GM18498 (cell line): ENCODE data around the gene CCDC158.
"Not testable (repeated sequence)": the region's sequence is repeated elsewhere in the genome, so short reads cannot be mapped to it uniquely, and the experiment has no call there.

Experiments
- ATAC-seq: cut with Tn5 transposase; IDR thresholded peaks from one replicate; pipeline ENCODE4 v1.9.1; 2021; ENCODE audit warnings: mild to moderate bottlenecking, moderate library complexity; ENCODE audit not compliant: unreplicated experiment

CCDC158 gene

DNA sequence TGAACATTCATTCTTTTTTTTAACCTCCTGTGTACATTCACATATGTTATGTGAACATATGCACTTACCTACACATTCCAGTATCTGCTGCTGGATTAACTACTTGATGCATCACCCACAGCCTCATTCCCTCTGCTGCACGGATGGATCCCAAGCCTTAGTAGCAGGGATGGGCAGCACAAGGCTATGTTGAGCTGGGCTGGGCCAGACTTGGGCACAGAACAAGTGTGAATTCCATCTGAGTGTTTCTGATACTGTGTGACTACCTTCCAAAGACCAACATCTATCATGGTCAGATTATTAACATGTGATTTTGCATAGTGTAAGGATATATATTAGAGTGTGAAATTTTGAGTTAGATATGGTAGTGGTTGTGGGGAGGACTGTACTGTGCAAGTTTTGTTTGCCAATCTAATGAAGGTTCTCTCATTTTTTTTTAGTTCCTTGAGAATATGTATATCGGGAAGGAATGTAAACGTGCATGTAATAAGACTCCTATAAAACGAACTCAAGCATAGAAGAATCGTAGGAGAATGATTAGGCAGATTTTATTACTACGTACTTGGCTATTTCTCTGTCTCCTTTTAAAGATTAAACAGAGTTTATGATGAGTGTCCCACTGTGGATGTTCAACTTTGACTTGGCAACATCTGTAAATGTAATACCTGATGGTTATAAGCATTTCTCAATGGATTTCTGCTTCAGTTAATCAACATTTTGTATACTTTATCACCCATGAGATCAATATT is 137.8 kb downstream of the CCDC158 start:
- no peak for ATAC-seq

DNA sequence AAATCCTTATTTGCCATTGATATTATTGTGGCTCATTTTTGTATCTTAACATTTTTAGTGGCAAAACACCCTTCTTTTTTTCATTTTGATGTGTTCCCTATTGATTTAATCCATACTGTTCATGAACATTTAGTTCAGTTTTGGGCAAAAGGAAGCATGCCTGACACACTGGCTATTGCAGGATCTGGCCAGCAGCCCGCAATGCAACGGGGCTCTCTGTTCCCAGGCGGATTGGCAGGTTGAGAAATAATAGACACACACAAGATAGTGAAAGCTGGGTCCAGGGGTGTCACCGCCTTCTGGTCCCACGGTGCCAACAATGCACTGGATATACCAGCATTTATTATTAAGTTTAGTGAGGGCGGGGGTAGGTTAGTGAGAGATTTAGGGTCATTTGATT is 139.3 kb downstream of the CCDC158 start:
- not testable (repeated sequence) for ATAC-seq

DNA sequence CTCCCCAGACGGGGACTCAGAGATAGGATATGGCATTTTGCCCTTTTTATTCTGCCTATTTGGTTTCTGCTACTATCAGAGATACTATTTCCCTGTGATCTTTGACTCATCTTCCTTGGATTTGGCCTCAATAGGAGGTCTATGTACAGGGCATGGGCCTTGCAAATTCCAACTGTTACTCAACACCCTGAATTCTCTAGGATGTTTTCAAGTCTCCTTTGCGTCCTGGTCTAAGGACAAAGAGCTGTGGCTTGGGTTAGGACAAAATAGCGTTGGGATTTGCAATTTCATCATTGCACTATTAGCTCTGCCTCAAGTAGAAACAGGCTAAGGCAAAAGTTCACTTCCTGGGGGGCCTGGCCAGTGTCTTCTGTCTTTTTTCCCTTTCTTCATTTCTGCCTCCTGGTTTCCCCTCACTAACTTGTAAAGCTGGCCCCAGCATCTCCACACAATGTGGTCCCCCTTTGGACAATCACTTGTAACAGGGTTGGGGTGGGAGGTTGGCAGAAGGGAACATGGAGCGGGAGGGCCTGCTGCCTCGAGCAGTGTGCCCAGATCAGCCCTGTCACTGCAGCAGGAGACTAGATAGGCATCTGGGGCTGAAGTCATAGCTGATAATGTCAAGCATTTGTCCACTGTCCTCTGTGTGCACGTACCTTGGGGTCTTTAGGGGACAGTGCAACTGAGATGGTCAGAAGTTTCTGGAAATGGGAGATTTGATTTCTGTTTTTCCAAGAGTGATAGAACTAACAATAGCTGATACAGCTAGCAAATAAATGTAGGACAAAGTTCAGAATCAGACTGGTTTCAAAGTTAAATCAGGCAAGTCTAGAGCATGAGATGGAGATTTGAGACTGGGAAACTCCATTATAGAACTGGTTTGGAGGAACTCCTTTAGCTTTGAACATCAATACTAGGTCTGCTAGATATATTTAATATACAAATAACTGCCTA is 140.2 kb downstream of the CCDC158 start:
- no peak for ATAC-seq

DNA sequence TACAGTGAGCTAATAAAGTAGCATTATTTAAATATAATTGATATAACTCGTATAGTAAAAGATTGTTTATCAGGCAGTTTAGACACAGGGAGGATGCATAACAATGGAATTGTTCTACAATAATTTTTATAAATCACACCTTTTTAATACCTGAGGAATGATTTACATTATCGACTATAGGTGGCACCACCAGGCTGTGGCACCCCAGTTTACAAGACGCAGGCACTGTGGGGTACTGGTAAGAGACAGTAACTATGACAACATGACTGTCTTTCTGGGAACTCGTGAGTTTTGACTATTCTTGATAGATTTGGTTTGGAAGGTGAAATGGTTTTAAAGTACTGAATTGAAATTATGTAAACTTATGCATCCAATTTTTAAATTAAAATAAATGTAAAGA is 141.5 kb downstream of the CCDC158 start:
- no peak for ATAC-seq

DNA sequence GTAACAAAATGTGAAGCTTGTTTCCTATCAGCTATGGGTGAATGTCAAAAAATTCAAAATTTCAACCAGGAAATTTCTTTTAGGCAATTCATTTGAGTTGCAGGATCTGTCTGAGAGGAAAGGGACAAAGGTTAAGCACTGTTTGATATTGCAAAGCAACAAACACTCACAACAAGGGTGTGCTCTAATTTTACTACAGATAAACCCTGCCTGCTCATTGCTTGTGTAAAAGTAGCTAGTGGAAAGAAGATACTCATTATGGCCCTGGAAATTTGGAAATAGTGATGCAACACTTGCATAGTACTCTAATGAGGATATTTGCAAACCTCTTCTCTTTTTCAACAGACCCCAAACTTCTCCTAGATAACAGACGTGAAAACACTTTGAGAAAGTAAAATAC is 142.4 kb downstream of the CCDC158 start:
- ATAC-seq = no peak

DNA sequence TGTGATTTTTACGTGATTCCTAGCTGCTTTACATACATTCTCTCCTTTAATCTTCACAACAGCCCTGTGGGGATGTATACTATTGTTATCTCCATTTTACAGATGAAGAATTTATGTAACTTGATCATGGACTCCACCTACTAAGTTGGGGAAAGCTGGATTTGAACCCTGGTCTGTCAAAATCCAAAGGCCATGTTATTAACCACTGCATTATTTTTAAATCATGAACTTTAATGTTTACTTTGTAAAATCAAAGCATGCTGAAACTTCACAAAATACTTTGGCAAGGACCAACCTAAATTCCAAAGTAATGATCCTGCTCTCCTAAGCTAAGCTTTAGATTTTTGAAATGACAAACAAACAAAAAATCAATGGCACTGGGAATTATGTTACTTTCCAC is 143.3 kb downstream of the CCDC158 start:
- no peak for ATAC-seq

DNA sequence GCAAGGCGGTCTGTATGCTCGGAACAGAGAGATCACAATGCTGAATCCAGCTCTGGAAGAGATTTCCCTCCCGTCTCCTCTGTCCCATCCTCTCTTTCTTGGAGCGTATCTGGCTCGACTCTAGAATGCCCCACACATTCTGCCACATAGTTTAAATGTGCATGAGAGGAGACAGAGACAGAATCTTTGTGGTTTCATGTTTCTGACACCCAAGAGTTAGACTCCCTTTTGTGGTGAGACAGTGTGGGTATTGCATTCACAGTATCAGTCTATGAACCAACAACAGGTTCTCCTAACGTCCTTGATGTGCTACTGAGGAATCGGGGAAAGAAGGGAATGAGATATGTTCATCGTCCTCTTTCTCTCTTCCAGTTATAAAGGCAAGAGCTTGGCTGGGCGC is 144.1 kb downstream of the CCDC158 start:
- ATAC-seq = no peak

DNA sequence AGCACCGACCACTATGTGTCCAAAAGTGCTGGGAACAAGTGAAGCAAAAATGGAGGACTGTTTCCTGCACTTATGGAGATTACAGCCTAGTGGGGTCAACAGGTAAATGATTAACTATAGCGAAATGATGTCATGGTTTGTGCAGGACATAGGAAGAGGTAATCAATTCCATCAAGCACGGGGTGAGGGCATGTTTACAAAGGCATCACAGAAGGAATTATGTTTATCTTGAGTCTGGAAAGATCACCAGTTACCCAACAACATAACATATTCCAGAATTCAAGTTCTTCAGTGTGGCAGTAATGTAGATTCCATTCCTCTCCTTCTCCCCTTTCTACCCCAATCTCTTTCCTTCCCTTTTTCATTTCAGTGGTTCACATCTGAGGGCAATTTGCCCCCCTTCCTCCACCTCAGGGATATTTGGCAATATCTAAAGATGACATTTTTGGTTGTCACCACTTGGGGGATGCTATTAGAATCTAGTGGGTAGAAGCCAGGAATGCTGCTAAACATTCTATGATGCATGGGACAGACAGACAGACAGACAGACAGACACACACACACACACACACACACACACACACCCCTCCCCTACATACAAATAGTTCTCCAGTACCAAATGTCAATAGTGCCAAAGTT is 145.3 kb downstream of the CCDC158 start:
- ATAC-seq = no peak

DNA sequence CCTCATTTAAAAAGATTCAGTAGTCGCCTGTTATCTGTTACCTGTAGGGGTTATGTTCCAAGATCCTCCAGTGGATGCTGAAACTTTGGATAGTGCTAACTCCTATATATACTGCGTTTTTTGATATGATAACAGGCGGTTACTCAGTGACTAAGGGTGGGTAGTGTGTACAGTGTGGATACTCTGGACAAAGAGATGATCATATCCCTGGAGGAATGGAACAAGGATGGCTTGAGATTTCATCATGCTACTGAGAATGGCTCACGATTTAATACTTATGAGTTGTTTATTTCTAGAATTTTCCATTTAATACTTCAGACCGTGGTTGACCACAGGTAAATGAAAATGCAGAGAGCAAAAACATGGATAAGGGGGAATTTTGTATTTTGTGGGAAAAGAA is 147.9 kb downstream of the CCDC158 start:
- ATAC-seq = no peak

DNA sequence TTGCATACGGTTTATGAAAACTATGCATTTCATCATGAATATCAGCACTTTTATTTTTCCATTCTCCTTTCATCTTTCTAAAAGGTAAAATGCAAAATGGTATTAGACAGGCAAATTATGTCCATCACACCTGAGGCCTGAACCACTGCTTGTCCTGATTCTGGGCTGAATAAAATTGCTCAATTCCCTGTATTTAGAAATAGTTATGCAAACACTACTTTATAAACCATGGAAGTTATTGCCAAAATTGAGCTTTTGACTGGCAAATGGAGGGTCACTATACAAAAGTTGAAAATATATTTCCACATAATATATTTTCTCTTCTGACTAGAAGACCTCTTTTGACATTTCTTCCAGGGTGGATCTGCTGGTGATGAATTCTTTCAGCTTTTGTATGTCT is 148.4 kb downstream of the CCDC158 start:
- no peak for ATAC-seq

DNA sequence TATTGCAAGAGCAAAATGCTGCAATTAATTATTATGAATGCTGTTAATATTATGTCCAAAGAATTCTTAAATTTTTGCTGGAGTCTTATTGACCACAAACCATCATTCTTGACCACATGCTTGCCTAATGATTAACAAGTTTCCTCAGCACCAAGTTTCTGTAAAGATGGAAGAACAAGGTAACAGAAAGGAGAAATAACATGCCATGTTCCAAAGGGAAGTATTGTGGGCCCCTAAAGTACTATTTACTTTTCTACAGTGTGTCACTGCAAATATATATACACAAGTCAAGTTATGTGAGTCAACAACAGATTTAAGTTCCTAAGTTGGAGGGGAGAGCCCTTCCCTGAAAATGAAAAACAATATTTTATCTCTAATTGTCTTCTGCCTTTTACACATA is 148.9 kb downstream of the CCDC158 start:
- ATAC-seq = no peak

DNA sequence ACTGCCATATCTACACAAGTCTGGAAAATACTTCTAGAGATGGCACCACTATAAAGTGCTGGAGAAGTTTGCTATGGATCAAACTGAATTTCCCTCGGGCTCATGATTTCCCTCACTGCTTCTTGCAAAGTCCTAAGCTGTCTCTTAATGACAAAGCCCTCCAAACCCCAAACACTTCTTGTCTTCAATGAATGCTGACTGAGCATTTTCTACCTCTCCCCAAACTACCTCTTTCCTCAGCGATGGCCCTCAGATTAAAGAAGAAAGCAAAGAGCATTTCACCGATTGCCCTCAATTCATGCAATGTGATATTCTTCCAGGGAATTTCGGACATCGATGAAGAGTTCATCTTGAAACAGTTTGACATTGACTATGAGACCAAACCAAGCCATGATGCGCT is 149.7 kb downstream of the CCDC158 start:
- no peak for ATAC-seq

DNA sequence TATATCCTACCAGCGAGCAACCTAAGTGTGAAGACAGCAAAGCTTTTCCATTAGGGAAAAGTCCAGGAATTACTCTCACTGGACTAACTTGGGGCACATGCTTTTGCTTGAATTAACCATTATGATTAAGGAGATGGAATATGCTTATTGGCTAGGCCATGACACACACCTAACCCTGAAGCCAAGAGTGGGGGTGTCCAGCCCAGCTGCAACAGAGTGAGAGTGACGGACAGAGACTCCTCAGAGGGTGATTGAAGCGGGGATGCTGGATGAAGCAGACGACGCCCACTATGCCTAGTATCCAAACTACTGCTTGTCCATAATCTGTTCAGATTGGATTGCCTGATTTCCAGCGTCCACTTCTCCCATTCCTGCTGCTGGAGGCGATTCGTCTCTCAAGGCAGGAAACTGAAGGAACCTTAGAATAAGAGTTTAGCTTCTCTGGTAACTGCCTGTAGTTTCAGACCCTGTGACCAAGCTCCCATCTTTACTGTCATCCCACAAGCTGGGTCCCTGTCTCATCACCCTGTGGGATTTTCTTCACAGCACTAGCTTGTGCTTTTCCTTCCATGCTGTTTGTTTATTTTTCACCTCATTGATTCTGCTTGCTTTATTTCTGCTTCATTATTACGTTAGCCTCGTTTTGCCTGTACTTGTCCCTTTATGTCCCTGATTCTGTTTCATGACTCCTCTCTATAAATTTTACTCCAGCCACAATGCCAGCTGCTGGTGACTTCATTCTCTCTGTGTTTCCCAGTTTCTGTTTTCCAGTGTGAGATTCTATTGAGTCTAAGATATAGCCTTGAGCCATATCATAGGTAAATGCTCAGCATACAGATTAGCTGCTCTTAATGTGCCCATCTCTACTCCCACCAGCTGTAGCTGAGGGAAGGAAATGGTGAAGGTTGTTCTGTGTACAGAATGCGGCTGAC is 150.4 kb downstream of the CCDC158 start:
- no peak for ATAC-seq

DNA sequence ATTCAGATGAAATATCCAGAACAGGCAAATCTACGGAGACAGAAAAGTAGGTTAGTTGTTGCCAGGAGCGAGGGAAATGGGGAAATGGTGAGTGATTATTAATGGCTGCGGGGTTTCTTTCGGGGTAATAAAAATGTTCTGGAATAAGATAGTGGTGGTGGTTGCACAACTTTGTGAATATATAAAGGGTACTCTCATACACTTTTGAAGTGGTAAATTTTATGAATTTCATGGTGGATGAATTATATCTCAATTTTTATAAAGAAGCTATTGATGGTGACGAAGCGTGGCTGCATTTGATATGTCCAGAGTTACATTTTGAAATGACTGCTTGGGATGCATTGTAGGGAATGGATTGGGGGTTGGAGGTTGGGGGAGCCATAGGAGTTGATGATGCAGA is 153.1 kb downstream of the CCDC158 start:
- no peak for ATAC-seq

DNA sequence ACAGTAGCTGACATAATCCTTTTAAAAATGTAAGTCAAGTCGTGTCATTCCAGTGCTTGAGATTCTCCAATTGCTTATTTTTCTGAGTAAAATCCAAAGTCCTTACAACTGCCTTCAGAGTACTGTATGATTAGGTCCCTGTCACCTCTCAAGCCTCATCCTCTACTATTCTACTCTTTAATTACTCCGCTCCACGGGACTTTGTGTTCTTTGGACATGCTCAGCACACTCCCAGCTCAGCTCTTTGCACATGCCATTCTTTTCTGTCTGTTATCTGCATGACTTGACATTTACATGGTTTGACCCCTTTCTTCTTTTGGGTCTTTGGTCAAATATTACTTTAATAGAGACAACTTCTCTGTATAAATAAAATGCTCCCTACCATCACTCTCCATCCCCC is 154.3 kb downstream of the CCDC158 start:
- ATAC-seq = no peak

DNA sequence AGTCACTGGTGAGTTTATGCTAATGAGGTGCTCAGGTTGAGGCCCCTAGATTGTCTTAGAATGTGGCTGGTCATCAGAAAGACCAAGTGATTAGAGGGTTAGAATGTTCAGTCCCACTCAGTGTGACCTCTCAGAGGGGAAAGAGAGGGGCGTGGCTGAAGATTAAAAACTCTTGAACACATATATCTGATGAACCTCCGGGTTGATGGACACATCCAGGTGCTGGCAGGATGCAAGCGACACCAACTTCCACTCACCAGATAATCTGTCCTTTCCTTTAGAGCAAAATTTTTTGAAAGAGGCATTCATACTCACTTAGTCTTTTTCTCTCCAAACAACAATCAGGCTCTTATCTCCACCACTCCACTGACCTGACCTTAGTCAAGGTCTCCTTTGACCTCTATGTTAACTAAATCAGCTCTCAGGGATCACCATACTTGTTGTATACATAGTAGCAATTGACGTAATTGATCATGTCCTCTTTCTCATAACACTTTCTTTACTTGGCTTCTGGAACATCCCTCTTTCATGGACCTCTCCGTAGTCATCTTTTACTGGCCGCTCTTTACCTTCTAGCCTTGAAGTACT is 155.2 kb downstream of the CCDC158 start:
- no peak for ATAC-seq
